HCT116 (cell line): ENCODE data around the gene A1CF. TPM values are rescaled to one million over a fixed set of nuclear protein-coding genes. Genes with fewer than 3 reads are reported as not detected.

Experiments used
- ATAC-seq: fragments of 200-7000 bp; cut with Tn5 transposase; 2 replicates; pipeline ENCODE4 v1.9.1; 2020; ENCODE audit warnings: mild to moderate bottlenecking, moderate library complexity
- BruUV-seq: library from RNA; stranded (reverse); fragments of 400-500 nt; replicated peaks from 2 replicates; lab custom pipeline; 2021; lab: Mats Ljungman, UMichigan
- CTCF ChIA-PET: fragments of 300-600 bp; sonication (Branson Sonifier 250); formaldehyde crosslinking; loops from one replicate; lab custom pipeline; 2021; ENCODE audit warnings: antibody characterized with exemption; lab: Charles Lee
- POLR2A ChIA-PET: fragments of 300-600, 350-600 bp; sonication (Branson Sonifier 250); formaldehyde crosslinking; loops from one replicate; lab custom pipeline; 2021; ENCODE audit warnings: antibody characterized with exemption; lab: Charles Lee
- RAD21 ChIA-PET, 2 experiments: fragments of 300-600 bp; sonication (Branson Sonifier 250); formaldehyde crosslinking; loops; one replicate each; lab custom pipeline; 2023; ENCODE audit warnings: low total read pairs in 2 of 2; ENCODE audit not compliant: uncharacterized antibody in 2 of 2, unreplicated experiment in 2 of 2, low non-redundant PET in 1 of 2; lab: Charles Lee
- DNase-seq: peaks from one replicate; pipeline ENCODE4 v3.0.0-alpha.2; 2010; ENCODE audit warnings: low read depth, low spot score
- H2AFZ ChIP-seq: fragments of 200-600 bp; shearing (Covaris generic), sonication (generic); 2 replicates; pipeline ENCODE4 v1.6.1; 2017; ENCODE audit warnings: low read depth, mixed run types, mixed read lengths, antibody characterized with exemption, low read length; ENCODE audit not compliant: poor library complexity, severe bottlenecking
- H3K27ac ChIP-seq: 2 replicates; pipeline ENCODE4 v1.5.1; 2012; ENCODE audit warnings: low read depth, low read length
- H3K27me3 ChIP-seq: fragments of 200-600 bp; sonication (generic); 2 replicates; pipeline ENCODE4 v1.6.1; 2016; ENCODE audit warnings: mixed run types, low read length, mixed read lengths; ENCODE audit not compliant: insufficient read depth
- H3K36me3 ChIP-seq, 2 experiments: fragments of 200-500 bp in 1 of 2; fragments of 200-600 bp in 1 of 2; sonication (Bioruptor generic) in 1 of 2; sonication (generic) in 1 of 2; 2 replicates each; pipeline versions ENCODE4 v1.5.1 to v1.6.1; 2014 to 2016; ENCODE audit warnings: low read length in 2 of 2, inconsistent platforms in 1 of 2, mixed read lengths in 1 of 2, mixed run types in 1 of 2; ENCODE audit not compliant: insufficient read depth in 2 of 2, control insufficient read depth in 1 of 2
- H3K4me1 ChIP-seq, 2 experiments: fragments of 200-600 bp in 1 of 2; sonication (generic) in 1 of 2; 2 replicates each; pipeline versions ENCODE4 v1.5.1 to v1.6.1; 2012 to 2017; ENCODE audit warnings: low read length in 2 of 2, inconsistent platforms in 1 of 2, mild to moderate bottlenecking in 1 of 2, mixed read lengths in 1 of 2, mixed run types in 1 of 2, moderate library complexity in 1 of 2; ENCODE audit not compliant: insufficient read depth in 2 of 2, control insufficient read depth in 1 of 2
- H3K4me2 ChIP-seq: fragments of 200-600 bp; sonication (generic); 2 replicates; pipeline ENCODE4 v1.6.1; 2017; ENCODE audit warnings: mixed run types, low read length, mixed read lengths
- H3K4me3 ChIP-seq, 2 experiments: fragments of 200-600 bp in 1 of 2; sonication (generic) in 1 of 2; replicated peaks in 1 of 2; 2 replicates each; pipeline ENCODE4 v1.5.1; 2011 to 2016; ENCODE audit warnings: low read length in 2 of 2, control low read depth in 1 of 2, low read depth in 1 of 2, mild to moderate bottlenecking in 1 of 2, mixed read lengths in 1 of 2, mixed run types in 1 of 2
- H3K79me2 ChIP-seq: fragments of 200-600 bp; sonication (generic); 2 replicates; pipeline ENCODE4 v1.6.1; 2017; ENCODE audit warnings: mild to moderate bottlenecking, mixed run types, low read length, moderate library complexity, mixed read lengths; ENCODE audit not compliant: insufficient read depth
- H3K9ac ChIP-seq: fragments of 200-600 bp; sonication (generic); 2 replicates; pipeline ENCODE4 v1.6.1; 2016; ENCODE audit warnings: low read length, mixed read lengths
- H3K9me2 ChIP-seq: fragments of 200-600 bp; sonication (generic), shearing (Covaris generic); 2 replicates; pipeline ENCODE4 v1.6.1; 2017; ENCODE audit warnings: mixed run types, mild to moderate bottlenecking, moderate library complexity; ENCODE audit not compliant: insufficient read depth
- H3K9me3 ChIP-seq, 2 experiments: fragments of 200-500 bp in 1 of 2; fragments of 200-600 bp in 1 of 2; sonication (Bioruptor generic) in 1 of 2; sonication (generic) in 1 of 2; 2 replicates each; pipeline ENCODE4 v1.6.1; 2014 to 2017; ENCODE audit warnings: low read length in 2 of 2, mixed read lengths in 2 of 2, inconsistent platforms in 1 of 2, low read depth in 1 of 2, mild to moderate bottlenecking in 1 of 2, mixed run types in 1 of 2, moderate library complexity in 1 of 2; ENCODE audit not compliant: control insufficient read depth in 1 of 2, insufficient read depth in 1 of 2
- H4K20me1 ChIP-seq: fragments of 200-600 bp; sonication (generic), shearing (Covaris generic); 2 replicates; pipeline ENCODE4 v1.6.1; 2017; ENCODE audit warnings: mixed run types, mild to moderate bottlenecking, moderate library complexity; ENCODE audit not compliant: insufficient read depth
- ATF3 ChIP-seq: IDR thresholded peaks from 2 replicates; pipeline ENCODE4 v1.6.1; 2012
- ELF1 ChIP-seq: IDR thresholded peaks from 2 replicates; pipeline ENCODE4 v1.6.1; 2012; ENCODE audit warnings: low read depth, borderline replicate concordance
- EZH2phosphoT487 ChIP-seq: fragments of 200-600 bp; IDR thresholded peaks from 2 replicates; pipeline ENCODE4 v1.6.1; 2018; ENCODE audit warnings: antibody characterized with exemption, borderline replicate concordance
- FOSL1 ChIP-seq: IDR thresholded peaks from 2 replicates; pipeline ENCODE4 v1.6.1; 2012; ENCODE audit warnings: low read depth
- JUND ChIP-seq: IDR thresholded peaks from 2 replicates; pipeline ENCODE4 v1.6.1; 2012
- MAX ChIP-seq: IDR thresholded peaks from 2 replicates; pipeline ENCODE4 v1.6.1; 2012
- POLR2A ChIP-seq: IDR thresholded peaks from 2 replicates; pipeline ENCODE4 v1.7.0; 2011; ENCODE audit warnings: borderline replicate concordance; ENCODE audit not compliant: insufficient read depth, insufficient read length; ENCODE audit errors: extremely low read depth
- POLR2AphosphoS5 ChIP-seq: IDR thresholded peaks from 2 replicates; pipeline ENCODE4 v1.6.1; 2011; ENCODE audit warnings: mild to moderate bottlenecking, low read depth, low read length, moderate library complexity
- RAD21 ChIP-seq: IDR thresholded peaks from 2 replicates; pipeline ENCODE4 v1.6.1; 2012; ENCODE audit warnings: low read depth, mild to moderate bottlenecking
- REST ChIP-seq: IDR thresholded peaks from 2 replicates; pipeline ENCODE4 v1.6.1; 2012; ENCODE audit warnings: low read depth
- SP1 ChIP-seq: IDR thresholded peaks from 2 replicates; pipeline ENCODE4 v1.6.1; 2012; ENCODE audit warnings: low read depth
- ZBTB33 ChIP-seq: IDR thresholded peaks from 2 replicates; pipeline ENCODE4 v1.6.1; 2011; ENCODE audit warnings: mild to moderate bottlenecking, low read length, moderate library complexity; ENCODE audit not compliant: insufficient replicate concordance; ENCODE audit errors: extremely low read depth
- ZFX ChIP-seq: fragments of 450-650 bp; IDR thresholded peaks from 2 replicates; pipeline ENCODE4 v1.6.1; 2017
- ZNF274 ChIP-seq: fragments of 200-500 bp; sonication (Bioruptor generic); IDR thresholded peaks from 2 replicates; pipeline ENCODE4 v1.6.1; 2014; ENCODE audit warnings: mild to moderate bottlenecking, low read depth, low read length, inconsistent platforms
- intact Hi-C: fragments of 100-400 bp; cut with micrococcal nuclease; formaldehyde crosslinking; loops from 2 replicates; pipeline ENCODE4 v1.10.0; 2022
- total RNA-seq: library from RNA; stranded (reverse); gene quantifications from one replicate; pipeline ENCODE4 v1.2.1, GENCODE V29; 2021; ENCODE audit not compliant: unreplicated experiment

The A1CF gene
- total RNA-seq, 1 experiment from 2014 or later, result 0.30 TPM

GRCh38 chr10:50807851-50808776, 77.3 kb downstream of the A1CF start (continued):
- TF ChIP-seq REST (no peak), POLR2A (no peak), RAD21 (no peak), FOSL1 (no peak), POLR2AphosphoS5 (no peak), EZH2phosphoT487 (no peak)
- TF ChIP-seq, all 23 proteins: peak for 0

GRCh38 chr10:50805981-50806622, 79.3 kb downstream of the A1CF start:
- BruUV-seq, result no TSS peak
- Histone ChIP-seq H3K4me2 (no peak overlapping the region), H4K20me1 (no peaks in the 10 kb centered on the region), H3K9ac (no peak overlapping the region), H3K79me2 (no peaks in the 10 kb centered on the region), H3K9me3 (no peaks in the 10 kb centered on the region), H3K9me2 (no peaks in the 10 kb centered on the region), H3K4me1 (peaks cover 0 to 3% of the 10 kb centered on the region in 2 experiments; a peak in 1 of 4 replicates), H3K27ac (no peak overlapping the region), H3K36me3 (no peaks in the 10 kb centered on the region), H2AFZ (no peak overlapping the region), H3K4me3 (no peak overlapping the region)
- intact Hi-C loops, result no loop called here
- ChIA-PET RAD21 (no interaction called here), CTCF (no interaction called here), POLR2A (no interaction called here)
- DNase-seq, result no peak
- no peak for ATAC-seq
- no peak for TF ChIP-seq ELF1
- no peak for TF ChIP-seq ATF3
- TF ChIP-seq JUND, result no peak
- TF ChIP-seq POLR2AphosphoS5, result no peak
- TF ChIP-seq RAD21, result no peak
- no peak for TF ChIP-seq POLR2A
- no peak for TF ChIP-seq ZFX
- TF ChIP-seq ZBTB33, result no peak
- no peak for TF ChIP-seq MAX
- TF ChIP-seq FOSL1, result no peak
- no peak for TF ChIP-seq ZNF274
- no peak for TF ChIP-seq SP1
- TF ChIP-seq, all 23 proteins: peak for 0
- H3K27me3 ChIP-seq, result no peaks in the 10 kb centered on the region
